Rectal smooth muscle tissue (tissue), 1 donor: ENCODE measurements around the gene FOXP1.

Source experiments
- H3K27ac ChIP-seq: one replicate; pipeline ENCODE4 v1.7.0; 2013; ENCODE audit warnings: low read depth, low read length, inconsistent platforms
- H3K27me3 ChIP-seq: one replicate; pipeline ENCODE4 v1.7.0; 2013; ENCODE audit warnings: low read length; ENCODE audit not compliant: control insufficient read depth, insufficient read depth
- H3K36me3 ChIP-seq: one replicate; pipeline ENCODE4 v1.7.0; 2013; ENCODE audit warnings: low read length; ENCODE audit not compliant: control insufficient read depth, insufficient read depth
- H3K4me1 ChIP-seq: one replicate; pipeline ENCODE4 v1.7.0; 2013; ENCODE audit warnings: low read length; ENCODE audit not compliant: control insufficient read depth, insufficient read depth
- H3K4me3 ChIP-seq: one replicate; pipeline ENCODE4 v1.7.0; 2013; ENCODE audit warnings: low read length
- H3K9ac ChIP-seq: one replicate; pipeline ENCODE4 v1.7.0; 2013; ENCODE audit warnings: low read length

Gene FOXP1

GRCh38 chr3:71051893-71052687 is 531.4 kb downstream of the FOXP1 start:
- no peak overlapping the region for H3K9ac ChIP-seq
- peaks cover 89% of the 10 kb centered on the region for H3K4me1 ChIP-seq

GRCh38 chr3:71051259-71051595 is 532.3 kb downstream of the FOXP1 start:
- peak overlapping the region; percentile 83 for H3K27ac ChIP-seq
- peaks cover 89% of the 10 kb centered on the region for H3K4me1 ChIP-seq
- H3K9ac ChIP-seq: no peak overlapping the region
- no peaks in the 10 kb centered on the region for H3K27me3 ChIP-seq
- H3K36me3 ChIP-seq: peaks cover 8% of the 10 kb centered on the region
- no peak overlapping the region for H3K4me3 ChIP-seq

More at GRCh38 chr3:71051893-71052687, 531.4 kb downstream of the FOXP1 start:
- H3K27ac ChIP-seq: peak overlapping the region; percentile 83
- H3K27me3 ChIP-seq: no peaks in the 10 kb centered on the region
- peak overlapping the region; percentile 11 for H3K4me3 ChIP-seq
- peaks cover 4% of the 10 kb centered on the region for H3K36me3 ChIP-seq

GRCh38 chr3:71050538-71051258 is 532.8 kb downstream of the FOXP1 start:
- Histone ChIP-seq H3K36me3 (peaks cover 12% of the 10 kb centered on the region), H3K27me3 (no peaks in the 10 kb centered on the region), H3K4me1 (peaks cover 85% of the 10 kb centered on the region), H3K27ac (peak overlapping the region; percentile 83), H3K9ac (no peak overlapping the region), H3K4me3 (no peak overlapping the region)

GRCh38 chr3:71050166-71050537 is 533.4 kb downstream of the FOXP1 start:
- H3K9ac ChIP-seq: no peak overlapping the region
- H3K4me1 ChIP-seq: peaks cover 82% of the 10 kb centered on the region
- H3K4me3 ChIP-seq: peak overlapping the region; percentile 10
- H3K27ac ChIP-seq: peak overlapping the region; percentile 83
- H3K27me3 ChIP-seq: no peaks in the 10 kb centered on the region
- peaks cover 15% of the 10 kb centered on the region for H3K36me3 ChIP-seq

- H3K27ac ChIP-seq: peak overlapping the region; percentile 83
- H3K9ac ChIP-seq: no peak overlapping the region
- no peaks in the 10 kb centered on the region for H3K27me3 ChIP-seq
- H3K4me1 ChIP-seq: peaks cover 79% of the 10 kb centered on the region
- H3K36me3 ChIP-seq: peaks cover 15% of the 10 kb centered on the region
- peak overlapping the region; percentile 37 for H3K4me3 ChIP-seq
Measured at GRCh38 chr3:71048948-71049347, 534.6 kb downstream of the FOXP1 start.

- H3K4me1 ChIP-seq: peaks cover 69% of the 10 kb centered on the region
- no peak overlapping the region for H3K4me3 ChIP-seq
- H3K27me3 ChIP-seq: no peaks in the 10 kb centered on the region
- H3K27ac ChIP-seq: peak overlapping the region; percentile 83
- H3K9ac ChIP-seq: no peak overlapping the region
- H3K36me3 ChIP-seq: peaks cover 15% of the 10 kb centered on the region
Measured at GRCh38 chr3:71047616-71048531, 535.7 kb downstream of the FOXP1 start.

- Histone ChIP-seq H3K4me1 (peaks cover 59% of the 10 kb centered on the region), H3K9ac (no peak overlapping the region), H3K27ac (peak overlapping the region; percentile 83), H3K27me3 (no peaks in the 10 kb centered on the region), H3K4me3 (peak overlapping the region; percentile 5), H3K36me3 (peaks cover 15% of the 10 kb centered on the region)
Measured at GRCh38 chr3:71046791-71047190, 536.7 kb downstream of the FOXP1 start.

GRCh38 chr3:71045917-71046282 is 537.6 kb downstream of the FOXP1 start:
- Histone ChIP-seq H3K9ac (no peak overlapping the region), H3K4me1 (peaks cover 59% of the 10 kb centered on the region), H3K36me3 (peaks cover 17% of the 10 kb centered on the region), H3K4me3 (no peak overlapping the region), H3K27me3 (no peaks in the 10 kb centered on the region), H3K27ac (no peak overlapping the region)

- peaks cover 59% of the 10 kb centered on the region for H3K4me1 ChIP-seq
- no peak overlapping the region for H3K27ac ChIP-seq
- no peak overlapping the region for H3K9ac ChIP-seq
- H3K36me3 ChIP-seq: peaks cover 21% of the 10 kb centered on the region
- H3K27me3 ChIP-seq: no peaks in the 10 kb centered on the region
- H3K4me3 ChIP-seq: no peak overlapping the region
Measured at GRCh38 chr3:71045212-71045916, 538.2 kb downstream of the FOXP1 start.

- Histone ChIP-seq H3K4me3 (no peak overlapping the region), H3K9ac (no peak overlapping the region), H3K36me3 (peaks cover 25% of the 10 kb centered on the region), H3K27me3 (no peaks in the 10 kb centered on the region), H3K4me1 (peaks cover 47% of the 10 kb centered on the region), H3K27ac (no peak overlapping the region)
Measured at GRCh38 chr3:71042759-71043158, 540.8 kb downstream of the FOXP1 start.

- no peak overlapping the region for H3K4me3 ChIP-seq
- no peak overlapping the region for H3K9ac ChIP-seq
- H3K27me3 ChIP-seq: no peaks in the 10 kb centered on the region
- H3K27ac ChIP-seq: no peak overlapping the region
- H3K4me1 ChIP-seq: peaks cover 44% of the 10 kb centered on the region
- peaks cover 21% of the 10 kb centered on the region for H3K36me3 ChIP-seq
Measured at GRCh38 chr3:71041371-71041770, 542.2 kb downstream of the FOXP1 start.

GRCh38 chr3:71039332-71039731 is 544.2 kb downstream of the FOXP1 start:
- Histone ChIP-seq H3K27ac (no peak overlapping the region), H3K4me3 (no peak overlapping the region), H3K36me3 (peaks cover 14% of the 10 kb centered on the region), H3K9ac (no peak overlapping the region), H3K27me3 (no peaks in the 10 kb centered on the region), H3K4me1 (peaks cover 49% of the 10 kb centered on the region)
